A673 (cell line): ENCODE data around the gene NFATC1. TPM values are rescaled to one million over a fixed set of nuclear protein-coding genes. Genes with fewer than 3 reads are reported as not detected.

Experiments used
- BruUV-seq: library from RNA; stranded (reverse); fragments of 400-500 nt; replicated peaks from 2 replicates; lab custom pipeline; 2021; lab: Mats Ljungman, UMichigan
- CTCF ChIA-PET: fragments of 300-600 bp; sonication (Branson Sonifier 250); formaldehyde crosslinking; loops from one replicate; lab custom pipeline; 2022; ENCODE audit warnings: antibody characterized with exemption; lab: Charles Lee
- POLR2A ChIA-PET: fragments of 300-600 bp; sonication (Branson Sonifier 250); formaldehyde crosslinking; loops from one replicate; lab custom pipeline; 2022; ENCODE audit warnings: antibody characterized with exemption; ENCODE audit not compliant: low non-redundant PET; lab: Charles Lee
- DNase-seq: peaks from one replicate; pipeline ENCODE4 v3.0.0-alpha.2; 2015; ENCODE audit warnings: low spot score
- H3K27ac ChIP-seq: fragments of 200-600 bp; sonication (generic); 2 replicates; pipeline ENCODE4 v1.5.1; 2016; ENCODE audit warnings: mixed run types, low read depth, mild to moderate bottlenecking, mixed read lengths, antibody characterized with exemption, low read length; ENCODE audit not compliant: poor library complexity, severe bottlenecking
- H3K27me3 ChIP-seq: fragments of 200-600 bp; sonication (generic); replicated peaks from 2 replicates; pipeline ENCODE4 v1.6.1; 2017; ENCODE audit warnings: mixed run types, low read depth, mild to moderate bottlenecking, mixed read lengths, antibody characterized with exemption, low read length; ENCODE audit not compliant: insufficient read depth, poor library complexity
- H3K36me3 ChIP-seq: fragments of 200-600 bp; sonication (generic); 2 replicates; pipeline ENCODE4 v1.6.1; 2016; ENCODE audit warnings: mixed run types, mild to moderate bottlenecking, mixed read lengths, antibody characterized with exemption, low read length; ENCODE audit not compliant: insufficient read depth, poor library complexity, severe bottlenecking
- H3K4me1 ChIP-seq: fragments of 200-600 bp; sonication (generic); 2 replicates; pipeline ENCODE4 v1.6.1; 2017; ENCODE audit warnings: mixed run types, mild to moderate bottlenecking, mixed read lengths, antibody characterized with exemption, low read length; ENCODE audit not compliant: insufficient read depth, poor library complexity, severe bottlenecking
- H3K4me3 ChIP-seq: fragments of 200-600 bp; sonication (generic); 2 replicates; pipeline ENCODE4 v1.5.1; 2016; ENCODE audit warnings: low read depth, mixed run types, mild to moderate bottlenecking, mixed read lengths, low read length; ENCODE audit not compliant: poor library complexity, severe bottlenecking
- H3K9me3 ChIP-seq: fragments of 200-600 bp; sonication (generic); 2 replicates; pipeline ENCODE4 v1.6.1; 2016; ENCODE audit warnings: mixed run types, low read depth, mild to moderate bottlenecking, mixed read lengths, antibody characterized with exemption, low read length; ENCODE audit not compliant: poor library complexity, severe bottlenecking
- CTCF ChIP-seq: fragments of 300-800, 200-600 bp; sonication (generic); conservative IDR thresholded peaks from 2 replicates; pipeline ENCODE4 v1.5.1; 2017; ENCODE audit warnings: low read depth, mild to moderate bottlenecking, antibody characterized with exemption, low read length, moderate library complexity, mixed read lengths
- EZH2 ChIP-seq: fragments of 200-600 bp; sonication (generic); IDR thresholded peaks from 2 replicates; pipeline ENCODE4 v1.6.1; 2017; ENCODE audit warnings: borderline replicate concordance, low read depth, mild to moderate bottlenecking, mixed read lengths, antibody characterized with exemption, low read length; ENCODE audit not compliant: poor library complexity, severe bottlenecking
- intact Hi-C: fragments of 100-400 bp; cut with micrococcal nuclease; formaldehyde crosslinking; loops from one replicate; pipeline ENCODE4 v1.10.0; 2022; ENCODE audit not compliant: unreplicated experiment
- total RNA-seq: library from RNA; stranded (reverse); gene quantifications from 2 replicates; pipeline ENCODE4 v1.2.3, GENCODE V29; 2021

NFATC1 gene
- total RNA-seq, 1 experiment from 2014 or later: 10.4 TPM

DNA sequence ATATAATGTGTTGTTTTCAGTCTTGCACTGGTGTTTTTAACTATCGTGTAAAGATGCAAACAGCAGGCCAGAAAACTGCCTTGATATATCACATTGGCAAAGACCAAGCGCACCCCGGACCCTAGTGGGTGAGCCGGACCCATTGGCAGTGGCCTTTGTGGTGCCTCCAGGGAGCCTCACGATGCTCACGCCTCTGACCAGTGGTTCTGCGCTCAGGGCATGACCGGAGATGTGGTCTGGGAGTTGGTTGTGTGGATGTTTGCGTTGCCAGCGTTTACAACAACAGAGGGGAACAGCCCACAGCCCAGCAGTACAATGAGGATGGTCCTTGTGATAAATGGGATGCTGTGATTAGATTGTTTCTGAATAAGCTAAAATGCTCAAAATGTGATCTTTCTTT is 32.6 kb downstream of the NFATC1 start:
- H3K9me3 ChIP-seq: no peaks in the 10 kb centered on the region
- H3K4me1 ChIP-seq: no peaks in the 10 kb centered on the region
- no peak for DNase-seq
- no peak overlapping the region for H3K4me3 ChIP-seq
- BruUV-seq: no TSS peak
- intact Hi-C loops: no loop called here
- TF ChIP-seq EZH2 (no peak), CTCF (no peak)
- no peaks in the 10 kb centered on the region for H3K36me3 ChIP-seq
- ChIA-PET CTCF (no interaction called here), POLR2A (no interaction called here)
- H3K27me3 ChIP-seq: no peaks in the 10 kb centered on the region
- no peak overlapping the region for H3K27ac ChIP-seq

DNA sequence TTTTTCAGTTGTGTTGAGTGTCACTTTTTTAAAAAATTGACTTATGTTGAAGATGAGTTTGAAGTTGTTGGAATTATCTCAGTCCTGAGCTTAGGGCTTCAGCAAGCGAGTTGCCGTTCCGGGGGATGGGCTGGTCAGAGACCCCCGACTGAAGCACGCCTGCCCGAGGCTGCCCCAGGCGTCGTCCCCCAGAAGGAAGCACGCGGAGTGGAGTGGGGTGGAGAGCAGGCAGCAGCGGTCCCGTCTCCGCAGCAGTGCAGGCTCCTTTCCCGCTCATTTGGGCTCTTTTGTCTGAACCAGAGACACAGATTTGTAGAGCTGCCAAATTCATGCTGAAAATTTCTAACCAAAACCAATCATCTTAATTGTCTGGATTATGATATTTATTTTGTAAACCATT is 33.7 kb downstream of the NFATC1 start:
- DNase-seq: no peak
- no peaks in the 10 kb centered on the region for H3K36me3 ChIP-seq
- no peaks in the 10 kb centered on the region for H3K4me1 ChIP-seq
- TF ChIP-seq CTCF (no peak), EZH2 (no peak)
- no peak overlapping the region for H3K27ac ChIP-seq
- no peaks in the 10 kb centered on the region for H3K9me3 ChIP-seq
- no peak overlapping the region for H3K4me3 ChIP-seq
- ChIA-PET CTCF (no interaction called here), POLR2A (no interaction called here)
- H3K27me3 ChIP-seq: no peaks in the 10 kb centered on the region
- intact Hi-C loops: no loop called here
- BruUV-seq: no TSS peak

DNA sequence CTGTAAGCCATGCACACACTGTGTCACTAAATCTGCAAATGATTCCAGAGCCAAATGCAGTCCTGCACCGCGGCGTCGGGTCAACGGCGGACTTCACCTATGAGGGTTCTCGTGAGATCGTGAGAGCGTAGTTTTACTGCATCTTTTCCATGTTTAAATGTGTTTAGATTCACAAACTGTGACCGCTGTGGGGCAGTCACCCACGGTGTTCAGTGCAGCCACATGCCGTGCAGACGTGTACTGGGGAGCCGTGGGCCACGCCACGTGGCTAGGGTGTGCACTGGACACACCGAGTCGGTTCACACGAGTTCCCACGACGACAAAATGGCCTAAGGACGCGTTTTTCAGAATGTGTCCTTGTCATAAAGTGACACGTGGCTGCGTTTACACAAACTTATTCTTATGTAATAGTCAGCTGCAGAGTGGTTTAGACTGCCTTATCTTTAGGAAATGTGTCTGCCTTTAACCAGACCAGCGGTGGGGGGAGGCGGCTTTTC is 34.1 kb downstream of the NFATC1 start:
- TF ChIP-seq EZH2 (no peak), CTCF (no peak)
- no TSS peak for BruUV-seq
- Histone ChIP-seq H3K4me3 (no peak overlapping the region), H3K27me3 (no peaks in the 10 kb centered on the region), H3K36me3 (no peaks in the 10 kb centered on the region), H3K27ac (no peak overlapping the region), H3K9me3 (no peaks in the 10 kb centered on the region), H3K4me1 (no peaks in the 10 kb centered on the region)
- DNase-seq: no peak
- ChIA-PET CTCF (no interaction called here), POLR2A (no interaction called here)
- intact Hi-C loops: no loop called here
